ENCODE results near the gene A2M.

DNA sequence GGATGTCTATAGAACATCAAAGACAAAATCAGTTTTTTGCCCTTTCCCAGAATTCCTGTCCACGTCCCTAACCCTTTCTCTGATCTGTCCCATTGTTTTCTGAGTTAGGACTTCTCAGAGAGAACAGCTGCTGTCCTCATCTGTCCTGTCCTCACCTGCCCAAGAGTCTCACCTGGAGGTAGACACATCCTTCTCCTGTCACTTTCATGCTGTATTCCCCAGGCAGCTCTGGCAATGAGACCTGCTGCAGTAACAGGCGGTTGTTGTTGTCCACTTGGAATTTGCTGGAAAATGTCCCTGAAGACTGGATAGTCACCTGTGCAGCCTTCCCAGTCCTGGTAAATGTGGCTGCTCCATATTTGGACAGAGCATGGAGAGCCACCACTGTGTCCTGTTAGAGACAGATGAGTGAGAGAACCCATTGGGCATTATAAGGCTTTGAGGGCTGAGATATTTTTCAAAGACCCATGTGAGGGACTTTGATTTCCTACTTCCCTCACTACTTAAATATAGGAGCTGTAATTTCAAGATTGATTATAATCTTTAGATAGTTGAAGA lies 43.2 kb downstream of the A2M start:
- TF ChIP-seq, protein P1, sequence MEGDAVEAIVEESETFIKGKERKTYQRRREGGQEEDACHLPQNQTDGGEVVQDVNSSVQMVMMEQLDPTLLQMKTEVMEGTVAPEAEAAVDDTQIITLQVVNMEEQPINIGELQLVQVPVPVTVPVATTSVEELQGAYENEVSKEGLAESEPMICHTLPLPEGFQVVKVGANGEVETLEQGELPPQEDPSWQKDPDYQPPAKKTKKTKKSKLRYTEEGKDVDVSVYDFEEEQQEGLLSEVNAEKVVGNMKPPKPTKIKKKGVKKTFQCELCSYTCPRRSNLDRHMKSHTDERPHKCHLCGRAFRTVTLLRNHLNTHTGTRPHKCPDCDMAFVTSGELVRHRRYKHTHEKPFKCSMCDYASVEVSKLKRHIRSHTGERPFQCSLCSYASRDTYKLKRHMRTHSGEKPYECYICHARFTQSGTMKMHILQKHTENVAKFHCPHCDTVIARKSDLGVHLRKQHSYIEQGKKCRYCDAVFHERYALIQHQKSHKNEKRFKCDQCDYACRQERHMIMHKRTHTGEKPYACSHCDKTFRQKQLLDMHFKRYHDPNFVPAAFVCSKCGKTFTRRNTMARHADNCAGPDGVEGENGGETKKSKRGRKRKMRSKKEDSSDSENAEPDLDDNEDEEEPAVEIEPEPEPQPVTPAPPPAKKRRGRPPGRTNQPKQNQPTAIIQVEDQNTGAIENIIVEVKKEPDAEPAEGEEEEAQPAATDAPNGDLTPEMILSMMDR (IDR thresholded peaks at IDR 0.05; ENCODE audit: control extremely low read depth in 1 of 3, insufficient read depth in 1 of 3, low read depth in 1 of 3, low read length in 3 of 3), result no peak
- TF ChIP-seq KDM5A (IDR thresholded peaks at IDR 0.05; ENCODE audit: low read length) (no peak), GABPA (IDR thresholded peaks at IDR 0.05; ENCODE audit: borderline replicate concordance, insufficient read depth, low read length) (no peak), CBX8 (IDR thresholded peaks at IDR 0.05; ENCODE audit: borderline replicate concordance, low read depth, low read length) (no peak), POLR2A (IDR thresholded peaks at IDR 0.05; ENCODE audit: control extremely low read depth in 1 of 2, low read depth in 2 of 2, low read length in 2 of 2) (no peak), HDAC2 (IDR thresholded peaks at IDR 0.05; ENCODE audit: borderline replicate concordance in 1 of 2, low read depth in 2 of 2, low read length in 2 of 2) (no peak), FOSL1 (IDR thresholded peaks at IDR 0.05; ENCODE audit: insufficient read depth, low read depth, low read length) (no peak), POLR2AphosphoS5 (IDR thresholded peaks at IDR 0.05; ENCODE audit: low read depth, low read length) (no peak), EZH2 (IDR thresholded peaks at IDR 0.05; ENCODE audit: low read depth, low read length, severe bottlenecking) (no peak), SIN3A (conservative IDR thresholded peaks at IDR 0.05 in 1 of 2, IDR thresholded peaks at IDR 0.05 in 1 of 2; ENCODE audit: low read depth in 1 of 2, low read length in 2 of 2) (no peak)
- TF ChIP-seq, protein P2, sequence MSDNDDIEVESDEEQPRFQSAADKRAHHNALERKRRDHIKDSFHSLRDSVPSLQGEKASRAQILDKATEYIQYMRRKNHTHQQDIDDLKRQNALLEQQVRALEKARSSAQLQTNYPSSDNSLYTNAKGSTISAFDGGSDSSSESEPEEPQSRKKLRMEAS (IDR thresholded peaks at IDR 0.05), result no peak
- TF ChIP-seq, protein P3, sequence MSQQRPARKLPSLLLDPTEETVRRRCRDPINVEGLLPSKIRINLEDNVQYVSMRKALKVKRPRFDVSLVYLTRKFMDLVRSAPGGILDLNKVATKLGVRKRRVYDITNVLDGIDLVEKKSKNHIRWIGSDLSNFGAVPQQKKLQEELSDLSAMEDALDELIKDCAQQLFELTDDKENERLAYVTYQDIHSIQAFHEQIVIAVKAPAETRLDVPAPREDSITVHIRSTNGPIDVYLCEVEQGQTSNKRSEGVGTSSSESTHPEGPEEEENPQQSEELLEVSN (IDR thresholded peaks at IDR 0.05), result no peak

Measured in H1 (cell line).